Measurements from ENCODE around the gene NME9.

NME9 gene

GRCh38 chr3:138284079-138284478 lies 45.6 kb downstream of the NME9 start:
- FAIRE-seq (no peak), DNase-seq (ENCODE audit: low spot score) (no peak)

- DNase-seq (ENCODE audit: low spot score), result no peak
- no peak for FAIRE-seq
Observed at GRCh38 chr3:138282836-138283235, 46.8 kb downstream of the NME9 start.

GRCh38 chr3:138281561-138281960 lies 48.1 kb downstream of the NME9 start:
- DNase-seq (ENCODE audit: low spot score) (no peak), FAIRE-seq (no peak)

- no peak for DNase-seq (ENCODE audit: low spot score)
- FAIRE-seq, result no peak
Observed at GRCh38 chr3:138271189-138271794, 58.4 kb downstream of the NME9 start.

- DNase-seq (ENCODE audit: low spot score) (no peak), FAIRE-seq (no peak)
Observed at GRCh38 chr3:138270245-138270644, 59.4 kb downstream of the NME9 start.

- FAIRE-seq (no peak), DNase-seq (ENCODE audit: low spot score) (no peak)
Observed at GRCh38 chr3:138267083-138267482, 62.6 kb downstream of the NME9 start.

- DNase-seq (ENCODE audit: low spot score), result no peak
- no peak for FAIRE-seq
Observed at GRCh38 chr3:138265745-138266144, 63.9 kb downstream of the NME9 start.

GRCh38 chr3:138263104-138263503 lies 66.5 kb downstream of the NME9 start:
- no peak for FAIRE-seq
- no peak for DNase-seq (ENCODE audit: low spot score)

GRCh38 chr3:138260611-138261010 lies 69.0 kb downstream of the NME9 start:
- DNase-seq (ENCODE audit: low spot score) (no peak), FAIRE-seq (no peak)

- FAIRE-seq (no peak), DNase-seq (ENCODE audit: low spot score) (no peak)
Observed at GRCh38 chr3:138259126-138259525, 70.5 kb downstream of the NME9 start.

GRCh38 chr3:138257986-138258385 lies 71.7 kb downstream of the NME9 start:
- no peak for DNase-seq (ENCODE audit: low spot score)
- FAIRE-seq, result no peak

- FAIRE-seq, result no peak
- DNase-seq (ENCODE audit: low spot score), result no peak
Observed at GRCh38 chr3:138256022-138256421, 73.6 kb downstream of the NME9 start.

GRCh38 chr3:138254216-138254615 lies 75.4 kb downstream of the NME9 start:
- FAIRE-seq (no peak), DNase-seq (ENCODE audit: low spot score) (no peak)

GRCh38 chr3:138253609-138254008 lies 76.0 kb downstream of the NME9 start:
- no peak for DNase-seq (ENCODE audit: low spot score)
- FAIRE-seq, result no peak
